Spleen (tissue), 11 donors: Measurements from ENCODE around the gene CYTH2. TPM values are rescaled to one million over a fixed set of nuclear protein-coding genes. Genes with fewer than 3 reads are reported as not detected.

Experiments
- DNase-seq: peaks from one replicate; pipeline ENCODE4 v3.0.0-alpha.2; 2020
- H3K27ac ChIP-seq, 8 donors: fragments of 200-600 bp; sonication (generic) in 7 of 8; 1 replicate in 4 of 8; 2 replicates in 4 of 8; pipeline versions ENCODE4 v1.5.0 to v1.8.0; 2016 to 2021; ENCODE audit warnings: inconsistent platforms in 4 of 8, mild to moderate bottlenecking in 4 of 8, moderate library complexity in 1 of 8
- H3K27me3 ChIP-seq, 7 donors: fragments of 200-600 bp; sonication (generic) in 6 of 7; replicated peaks in 1 of 7; 1 replicate in 4 of 7; 2 replicates in 3 of 7; pipeline versions ENCODE4 v1.5.0 to v1.8.0; 2016 to 2021; ENCODE audit warnings: inconsistent platforms in 3 of 7, mild to moderate bottlenecking in 1 of 7
- H3K36me3 ChIP-seq, 6 donors: fragments of 200-600 bp; sonication (generic) in 5 of 6; 1 replicate in 4 of 6; 2 replicates in 2 of 6; pipeline versions ENCODE4 v1.5.0 to v1.8.0; 2016 to 2021; ENCODE audit warnings: inconsistent platforms in 2 of 6
- H3K4me1 ChIP-seq, 6 donors: fragments of 200-600 bp; sonication (generic) in 5 of 6; 1 replicate in 3 of 6; 2 replicates in 3 of 6; pipeline versions ENCODE4 v1.5.0 to v1.8.0; 2016 to 2021; ENCODE audit warnings: inconsistent platforms in 3 of 6
- H3K4me3 ChIP-seq, 8 donors: fragments of 200-600 bp; sonication (generic) in 7 of 8; 1 replicate in 4 of 8; 2 replicates in 4 of 8; pipeline versions ENCODE4 v1.5.0 to v1.8.0; 2016 to 2021; ENCODE audit warnings: inconsistent platforms in 4 of 8, mild to moderate bottlenecking in 4 of 8, moderate library complexity in 2 of 8
- H3K9me3 ChIP-seq, 8 donors: fragments of 200-600 bp; sonication (generic) in 7 of 8; 1 replicate in 4 of 8; 2 replicates in 4 of 8; pipeline versions ENCODE4 v1.5.0 to v1.8.0; 2016 to 2021; ENCODE audit warnings: inconsistent platforms in 4 of 8
- POLR2A ChIP-seq, 3 donors: fragments of 450-650 bp; IDR thresholded peaks; one replicate each; pipeline ENCODE4 v1.5.1; 2017; ENCODE audit warnings: antibody characterized with exemption in 3 of 3, mild to moderate bottlenecking in 1 of 3
- POLR2AphosphoS5 ChIP-seq, 3 donors: sonication (generic); formaldehyde crosslinking; IDR thresholded peaks; one replicate each; pipeline ENCODE4 v1.5.1; 2017; ENCODE audit warnings: antibody characterized with exemption in 3 of 3
- WGBS, 5 donors: extraction: QIAGEN DNeasy Blood & Tissue Kit in 3 of 5; methylation state at CpG; one replicate each; pipeline versions ENCODE4 v1.1.5 to v1.1.7; 2013 to 2018; 5-methylcytosine and 5-hydroxymethylcytosine counted together
- intact Hi-C: fragments of 100-400 bp; cut with DNase I; formaldehyde crosslinking; loops from one replicate; pipeline ENCODE4 v1.15.0; 2023; ENCODE audit warnings: low total_unique reads
- polyA plus RNA-seq, 3 donors: library from polyadenylated mRNA; stranded (reverse); fragments of 200-250 nt; gene quantifications; one replicate each; pipeline ENCODE4 v1.2.1, GENCODE V29; 2013
- total RNA-seq, 7 donors: library from RNA; depleted of rRNA in 3 of 7; stranded (reverse); fragments of >200 nt in 3 of 7; fragmentation: NEBNext Ultra II Directional in 4 of 7; extraction: Animal tissue kit (Norgen Biotek cat#: 25700) in 4 of 7; gene quantifications; one replicate each; pipeline versions ENCODE4 v1.1.0 to v1.2.1, GENCODE V29; 2016 to 2021
- TF ChIP-seq, protein P1 (sequence below), 11 experiments: fragments of 200-600 bp in 7 of 11; fragments of 450-650 bp in 4 of 11; sonication (generic) in 4 of 11; IDR thresholded peaks in 8 of 11; conservative IDR thresholded peaks in 3 of 11; 1 replicate in 7 of 11; 2 replicates in 4 of 11; pipeline versions ENCODE4 v1.4.0 to v1.8.0; 2016 to 2021; ENCODE audit warnings: antibody characterized with exemption in 11 of 11, inconsistent platforms in 4 of 11, mild to moderate bottlenecking in 1 of 11
- donor health status: healthy with polysubstance abuse.
- donor health status: DM: no; HTN: no; CAD: no; lungs with moderate emphysema.
- donor health status: DM: no; HTN: no; CAD: no.
- donor health status: Bipolar disorder and iron deficiency.
- donor health status: healthy.
- donor health status: DM: no; HTN: no; CAD: no.
- donor health status: DM: yes; HTN: yes; CAD: no.

The CYTH2 gene
- total and polyA plus RNA-seq, 10 donors: 22.6 to 66.4 (median 40.7) TPM

DNA sequence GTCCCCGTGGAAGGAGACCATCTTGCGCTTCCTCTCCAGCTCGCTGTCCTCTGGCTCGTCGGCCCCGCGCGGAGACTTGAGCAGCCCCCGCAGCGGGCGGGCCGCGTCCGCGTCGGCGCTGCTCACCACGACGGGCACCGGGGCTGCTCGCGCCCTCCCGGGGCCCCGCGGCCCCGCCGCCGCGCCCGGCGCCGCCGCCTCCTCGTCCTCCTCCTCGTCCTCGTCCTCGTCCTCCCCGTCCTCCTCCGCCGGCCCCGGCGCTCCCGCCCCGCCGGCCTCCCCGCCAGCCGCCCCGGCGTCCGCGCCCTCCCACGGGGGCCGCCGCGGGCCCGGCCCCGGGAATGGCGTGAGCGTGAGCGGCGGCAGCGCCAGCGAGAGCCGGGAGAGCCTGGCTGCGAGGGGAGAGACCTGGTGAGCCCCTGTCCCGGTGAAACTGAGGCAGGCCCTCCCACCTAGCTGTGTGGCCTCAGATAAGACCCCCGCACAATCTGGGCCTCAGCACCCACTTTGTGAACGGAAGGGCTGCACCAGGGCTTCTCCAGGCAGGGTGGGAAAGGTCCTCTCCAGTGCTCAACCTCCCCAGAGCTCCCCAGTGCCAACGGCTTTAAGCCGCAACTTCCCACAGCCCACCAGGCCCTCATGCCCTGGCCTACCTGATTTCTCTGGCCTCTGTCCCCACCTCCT, 24.7 kb downstream of the CYTH2 start:
- Histone ChIP-seq H3K4me3 (peak overlapping the region in 7 of 8 donors; percentile 34 to 73 (median 42)), H3K36me3 (no peaks in the 10 kb centered on the region), H3K4me1 (peaks cover 8 to 74% (median 48%) of the 10 kb centered on the region in 6 donors), H3K27me3 (peaks cover 0 to 98% (median 45%) of the 10 kb centered on the region in 7 donors), H3K9me3 (peaks cover 0 to 4% (median 0%) of the 10 kb centered on the region in 8 donors), H3K27ac (peak overlapping the region in 4 of 8 donors; percentile 59 to 77 (median 72))
- intact Hi-C loops: no loop called here
- TF ChIP-seq, protein P1, sequence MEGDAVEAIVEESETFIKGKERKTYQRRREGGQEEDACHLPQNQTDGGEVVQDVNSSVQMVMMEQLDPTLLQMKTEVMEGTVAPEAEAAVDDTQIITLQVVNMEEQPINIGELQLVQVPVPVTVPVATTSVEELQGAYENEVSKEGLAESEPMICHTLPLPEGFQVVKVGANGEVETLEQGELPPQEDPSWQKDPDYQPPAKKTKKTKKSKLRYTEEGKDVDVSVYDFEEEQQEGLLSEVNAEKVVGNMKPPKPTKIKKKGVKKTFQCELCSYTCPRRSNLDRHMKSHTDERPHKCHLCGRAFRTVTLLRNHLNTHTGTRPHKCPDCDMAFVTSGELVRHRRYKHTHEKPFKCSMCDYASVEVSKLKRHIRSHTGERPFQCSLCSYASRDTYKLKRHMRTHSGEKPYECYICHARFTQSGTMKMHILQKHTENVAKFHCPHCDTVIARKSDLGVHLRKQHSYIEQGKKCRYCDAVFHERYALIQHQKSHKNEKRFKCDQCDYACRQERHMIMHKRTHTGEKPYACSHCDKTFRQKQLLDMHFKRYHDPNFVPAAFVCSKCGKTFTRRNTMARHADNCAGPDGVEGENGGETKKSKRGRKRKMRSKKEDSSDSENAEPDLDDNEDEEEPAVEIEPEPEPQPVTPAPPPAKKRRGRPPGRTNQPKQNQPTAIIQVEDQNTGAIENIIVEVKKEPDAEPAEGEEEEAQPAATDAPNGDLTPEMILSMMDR (IDR thresholded peaks at IDR 0.05 in 8 of 11, conservative IDR thresholded peaks at IDR 0.05 in 3 of 11): no peak
- TF ChIP-seq POLR2AphosphoS5 (IDR thresholded peaks at IDR 0.05) (no peak), POLR2A (IDR thresholded peaks at IDR 0.05) (no peak)
- DNase-seq: peak; percentile 75
- 4 to 72% (median 7%) methylated on average over 2 to 70 of the region's 70 CpGs for WGBS, 5 donors

DNA sequence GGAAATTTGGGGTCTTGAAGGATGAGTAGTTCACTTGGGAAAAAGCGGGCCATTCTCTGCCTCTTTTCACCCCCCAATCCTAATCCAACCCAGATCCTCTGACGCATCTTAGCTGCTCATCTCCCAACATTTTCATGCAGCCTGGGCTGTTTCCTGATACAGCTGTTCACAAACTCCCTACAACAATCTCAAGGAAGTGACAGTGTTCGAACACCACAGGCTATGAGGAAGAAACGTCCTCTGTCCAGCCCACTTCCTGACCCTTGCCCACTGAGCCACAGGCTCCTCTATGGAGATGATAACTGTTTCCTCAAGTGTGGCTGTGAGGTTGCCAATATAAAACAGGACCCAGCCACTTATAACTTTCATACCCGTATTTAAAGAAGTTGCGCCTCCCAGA, 26.2 kb downstream of the CYTH2 start:
- Histone ChIP-seq H3K9me3 (peaks cover 0 to 4% (median 0%) of the 10 kb centered on the region in 8 donors), H3K36me3 (no peaks in the 10 kb centered on the region), H3K27me3 (peaks cover 0 to 98% (median 59%) of the 10 kb centered on the region in 7 donors), H3K27ac (peak overlapping the region in 1 of 8 donors; percentile 7), H3K4me3 (no peak overlapping the region), H3K4me1 (peaks cover 4 to 65% (median 39%) of the 10 kb centered on the region in 6 donors)
- WGBS, 5 donors: 37 to 49% (median 41%) methylated on average over 6 of the region's 6 CpGs
- no peak for DNase-seq
- intact Hi-C loops: no loop called here
- peak in 1 of 3 donors; percentile 17 for TF ChIP-seq POLR2AphosphoS5 (IDR thresholded peaks at IDR 0.05)
- TF ChIP-seq POLR2A (IDR thresholded peaks at IDR 0.05): no peak

DNA sequence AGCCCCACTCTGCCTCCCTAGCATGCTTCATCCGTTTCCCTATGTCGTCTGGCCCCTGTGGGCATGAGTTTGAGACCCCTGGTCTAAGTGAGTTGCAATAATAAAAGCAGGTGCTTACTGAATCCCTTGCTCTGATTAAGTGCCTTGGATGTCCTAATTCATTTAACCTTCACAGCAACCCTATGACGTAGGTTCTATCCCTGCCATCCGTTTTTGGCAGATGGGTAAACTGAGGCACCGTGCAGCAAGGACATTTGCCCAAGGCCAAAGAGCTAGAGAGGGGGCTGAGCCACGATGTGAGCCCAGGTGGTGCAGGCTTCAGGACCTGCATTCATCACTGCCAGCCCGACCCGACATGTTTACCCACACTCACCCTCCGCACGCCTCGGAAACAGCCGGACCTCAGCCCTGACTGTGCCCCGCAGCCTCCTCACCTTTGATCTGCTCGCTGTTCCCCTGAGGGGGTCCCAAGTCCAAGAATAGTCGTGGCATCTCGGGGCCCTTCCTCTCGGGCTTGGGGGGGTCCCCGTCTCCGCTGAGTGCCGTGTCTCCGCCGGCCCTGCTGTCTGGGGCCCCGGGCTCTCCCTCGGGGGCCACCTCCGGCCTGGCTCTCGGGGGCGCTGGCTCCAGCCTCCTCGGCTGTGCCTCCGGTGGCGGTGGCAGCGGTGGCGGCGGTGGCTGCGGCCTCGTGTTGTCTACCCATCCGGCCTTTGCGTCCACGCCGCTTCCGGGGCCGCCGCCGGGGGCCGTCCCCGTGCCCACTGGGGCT, 28.0 kb downstream of the CYTH2 start:
- TF ChIP-seq, protein P1 (IDR thresholded peaks at IDR 0.05 in 8 of 11, conservative IDR thresholded peaks at IDR 0.05 in 3 of 11): no peak
- no peak for TF ChIP-seq POLR2AphosphoS5 (IDR thresholded peaks at IDR 0.05)
- TF ChIP-seq POLR2A (IDR thresholded peaks at IDR 0.05): no peak
- no peak overlapping the region for H3K27ac ChIP-seq
- intact Hi-C loops: no loop called here
- H3K36me3 ChIP-seq: no peaks in the 10 kb centered on the region
- H3K4me3 ChIP-seq: no peak overlapping the region
- H3K4me1 ChIP-seq: peaks cover 4 to 62% (median 29%) of the 10 kb centered on the region in 6 donors
- peaks cover 0 to 4% (median 0%) of the 10 kb centered on the region in 8 donors for H3K9me3 ChIP-seq
- peaks cover 0 to 97% (median 63%) of the 10 kb centered on the region in 7 donors for H3K27me3 ChIP-seq
- no peak for DNase-seq
- 75 to 91% (median 86%) methylated on average over 39 to 45 of the region's 45 CpGs for WGBS, 5 donors

DNA sequence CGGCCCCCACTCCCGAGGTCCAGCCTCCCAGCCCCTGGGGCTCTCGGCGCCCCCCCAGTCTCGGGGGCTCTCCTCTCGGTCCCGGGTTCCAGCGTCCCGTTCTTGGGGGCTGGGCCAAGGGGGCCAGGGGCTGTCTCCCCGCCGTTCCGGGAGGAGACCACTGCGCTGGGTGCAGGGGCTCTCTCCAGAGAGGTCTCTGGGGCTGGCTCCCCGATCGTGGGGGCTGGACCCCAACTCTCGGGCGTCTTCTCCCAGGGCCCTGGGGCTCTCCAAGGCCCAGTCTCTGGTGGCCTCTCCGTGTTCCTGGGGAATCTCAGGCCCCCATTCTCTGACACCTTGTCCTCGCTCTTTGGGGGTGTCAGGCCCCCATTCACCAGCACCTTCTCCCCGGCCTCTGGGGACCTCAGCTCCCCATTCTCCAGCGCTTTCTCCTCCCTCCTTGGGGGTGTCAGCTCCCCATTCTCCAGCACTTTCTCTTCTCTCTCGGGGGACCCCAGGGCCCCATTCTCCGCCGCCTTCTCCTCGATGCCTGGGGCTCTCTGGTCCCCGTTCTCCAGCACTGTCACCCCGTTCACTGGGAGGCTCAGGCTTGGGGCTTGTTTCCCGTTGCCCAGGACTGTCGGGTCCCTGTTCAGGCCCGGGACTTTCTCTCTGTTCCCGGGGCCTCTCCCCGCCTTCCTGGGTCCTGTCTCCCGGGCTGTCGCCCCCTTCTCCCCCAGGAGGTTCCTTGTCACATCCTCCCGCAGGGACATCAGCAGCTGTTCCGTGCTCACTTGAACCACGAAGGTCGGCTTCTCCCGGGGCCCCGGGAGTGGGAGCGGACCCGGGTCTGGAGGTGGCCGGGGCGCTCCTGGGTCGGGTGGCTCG, 28.8 kb downstream of the CYTH2 start:
- 75 to 91% (median 79%) methylated on average over 36 to 46 of the region's 46 CpGs for WGBS, 5 donors
- DNase-seq: no peak
- intact Hi-C loops: no loop called here
- TF ChIP-seq POLR2A (IDR thresholded peaks at IDR 0.05) (no peak), POLR2AphosphoS5 (IDR thresholded peaks at IDR 0.05) (no peak)
- TF ChIP-seq, protein P1 (IDR thresholded peaks at IDR 0.05 in 8 of 11, conservative IDR thresholded peaks at IDR 0.05 in 3 of 11): no peak
- Histone ChIP-seq H3K27ac (no peak overlapping the region), H3K27me3 (peaks cover 0 to 98% (median 63%) of the 10 kb centered on the region in 7 donors), H3K36me3 (no peaks in the 10 kb centered on the region), H3K4me1 (peaks cover 4 to 60% (median 24%) of the 10 kb centered on the region in 6 donors), H3K9me3 (no peaks in the 10 kb centered on the region), H3K4me3 (no peak overlapping the region)
